ENCODE data around the gene AMH.

- no peak for TF ChIP-seq EZH2phosphoT487 (IDR thresholded peaks at IDR 0.05; ENCODE audit: borderline replicate concordance, low read depth, low read length)
- TF ChIP-seq CTCF (conservative IDR thresholded peaks at IDR 0.05; ENCODE audit: low read length): no peak
These were observed 22.2 kb upstream of the AMH start for GRCh38 chr19:2226840-2227360.
